Stimulated activated naive CD4-positive, alpha-beta T cell treated with Interleukin-2 at 50 U/mL for 16 hours (primary cell): ENCODE data around the gene AARS1.
"Not testable (repeated sequence)": the region's sequence is repeated elsewhere in the genome, so short reads cannot be mapped to it uniquely, and the experiment has no call there.

Experiments used
- DNase-seq: peaks from one replicate; lab custom pipeline; 2025; lab: John Stamatoyannopoulos, UW

Gene AARS1

GRCh38 chr16:70271696-70272095 lies 17.6 kb downstream of the AARS1 start:
- no peak for DNase-seq

DNA sequence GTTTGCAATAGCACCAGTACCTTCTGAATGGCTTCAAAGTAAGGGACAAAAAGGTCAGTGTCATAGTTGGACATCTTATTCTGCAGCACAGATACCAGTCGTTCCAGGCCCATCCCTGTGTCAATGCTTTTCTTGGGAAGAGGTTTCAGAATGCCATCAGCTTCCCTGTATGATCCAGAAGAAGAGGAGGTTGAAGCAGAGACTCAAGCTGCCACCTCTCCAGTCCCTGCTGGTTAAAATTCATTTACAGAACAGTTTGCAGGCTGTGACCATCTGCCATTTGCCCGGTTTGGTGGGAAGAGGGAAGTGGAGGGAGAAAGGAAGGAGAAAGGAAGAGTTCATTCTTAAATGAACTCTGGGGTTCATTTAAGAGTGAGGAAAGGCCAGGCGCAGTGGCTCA lies 19.1 kb downstream of the AARS1 start:
- no peak for DNase-seq

- no peak for DNase-seq
Measured at GRCh38 chr16:70269471-70269870, 19.8 kb downstream of the AARS1 start.

- not testable (repeated sequence) for DNase-seq
Measured at GRCh38 chr16:70267922-70268321, 21.4 kb downstream of the AARS1 start.

DNA sequence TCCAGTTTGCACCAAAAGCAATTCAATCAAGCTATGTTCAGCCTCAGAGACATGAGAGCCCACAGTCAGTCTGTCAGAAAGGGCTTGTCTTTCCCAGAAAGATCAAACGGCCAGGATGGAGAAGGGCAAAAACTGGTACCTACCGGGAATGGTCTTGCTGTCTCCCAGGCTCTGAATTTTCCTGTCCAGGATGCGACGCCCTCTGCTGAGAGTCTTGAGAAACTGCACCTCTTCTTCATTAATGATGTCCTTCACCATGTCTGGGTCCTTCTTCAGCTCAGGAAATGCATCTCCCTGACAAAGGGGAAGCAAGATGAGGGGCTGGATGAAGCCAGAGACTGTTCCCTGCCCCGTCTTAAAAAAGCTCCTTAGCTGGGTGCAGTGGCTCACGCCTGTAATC lies 21.8 kb downstream of the AARS1 start:
- no peak for DNase-seq

- DNase-seq, result not testable (repeated sequence)
Measured at GRCh38 chr16:70259903-70260302, 29.4 kb downstream of the AARS1 start.

DNA sequence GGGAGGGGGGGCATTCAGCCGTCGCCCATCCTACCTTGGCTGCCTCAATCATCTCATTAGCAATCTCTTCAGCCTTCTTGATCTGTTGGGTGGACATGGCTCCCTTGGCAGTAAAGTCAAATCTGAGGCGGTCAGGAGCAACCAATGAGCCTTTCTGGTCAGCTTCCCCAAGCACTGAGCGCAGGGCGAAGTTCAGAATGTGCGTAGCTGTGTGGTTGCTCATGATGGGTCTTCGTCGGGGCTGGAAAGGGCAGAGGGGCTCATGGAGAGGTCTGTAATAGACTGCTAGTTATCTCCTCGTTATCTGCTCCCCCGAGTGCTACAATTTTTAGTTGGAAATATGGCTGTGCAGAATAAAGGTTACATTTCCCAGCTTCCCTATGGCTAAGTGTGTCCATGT lies 30.4 kb downstream of the AARS1 start:
- DNase-seq, result no peak

DNA sequence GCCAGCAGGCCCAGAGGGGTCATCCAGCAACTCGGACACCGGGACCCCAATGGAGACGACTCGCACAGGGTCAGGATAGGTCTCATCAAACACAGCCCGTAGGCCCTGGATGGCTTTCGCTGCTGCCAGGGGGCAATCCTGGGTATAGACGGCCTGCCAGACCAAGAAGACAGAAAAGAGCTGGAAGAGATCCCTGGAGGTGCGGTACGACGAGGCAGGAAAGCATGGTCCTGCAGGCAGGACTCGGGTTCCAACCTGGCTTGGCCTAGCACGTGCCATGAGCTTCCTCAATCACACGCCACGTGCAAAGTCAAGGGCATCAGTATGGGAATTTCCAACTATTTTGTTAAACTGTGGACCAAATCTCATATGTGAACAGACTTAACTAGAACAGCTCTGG lies 31.2 kb downstream of the AARS1 start:
- DNase-seq, result no peak

- no peak for DNase-seq
Measured at GRCh38 chr16:70257391-70257790, 31.9 kb downstream of the AARS1 start.

GRCh38 chr16:70255574-70255973 lies 33.7 kb downstream of the AARS1 start:
- DNase-seq, result no peak

DNA sequence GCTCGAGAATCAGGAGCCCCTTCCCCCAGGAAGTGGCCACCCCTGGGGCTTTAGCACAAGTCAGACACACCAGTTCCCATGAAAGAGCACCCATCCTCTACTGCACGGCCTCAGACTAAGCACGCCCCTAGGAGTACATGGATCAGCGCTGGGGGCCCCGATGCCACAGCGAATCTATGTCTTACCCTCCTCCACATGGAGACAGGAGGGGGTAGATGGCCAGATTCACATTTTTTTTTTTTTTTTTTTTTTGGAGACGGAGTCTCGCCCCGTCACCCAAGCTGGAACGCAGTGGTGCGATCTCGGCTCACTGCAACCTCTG lies 34.4 kb downstream of the AARS1 start:
- no peak for DNase-seq

- DNase-seq, result no peak
Measured at GRCh38 chr16:70254180-70254964, 34.9 kb downstream of the AARS1 start.

- peak; percentile 13 for DNase-seq
Measured at GRCh38 chr16:70253291-70254106, 35.8 kb downstream of the AARS1 start.

DNA sequence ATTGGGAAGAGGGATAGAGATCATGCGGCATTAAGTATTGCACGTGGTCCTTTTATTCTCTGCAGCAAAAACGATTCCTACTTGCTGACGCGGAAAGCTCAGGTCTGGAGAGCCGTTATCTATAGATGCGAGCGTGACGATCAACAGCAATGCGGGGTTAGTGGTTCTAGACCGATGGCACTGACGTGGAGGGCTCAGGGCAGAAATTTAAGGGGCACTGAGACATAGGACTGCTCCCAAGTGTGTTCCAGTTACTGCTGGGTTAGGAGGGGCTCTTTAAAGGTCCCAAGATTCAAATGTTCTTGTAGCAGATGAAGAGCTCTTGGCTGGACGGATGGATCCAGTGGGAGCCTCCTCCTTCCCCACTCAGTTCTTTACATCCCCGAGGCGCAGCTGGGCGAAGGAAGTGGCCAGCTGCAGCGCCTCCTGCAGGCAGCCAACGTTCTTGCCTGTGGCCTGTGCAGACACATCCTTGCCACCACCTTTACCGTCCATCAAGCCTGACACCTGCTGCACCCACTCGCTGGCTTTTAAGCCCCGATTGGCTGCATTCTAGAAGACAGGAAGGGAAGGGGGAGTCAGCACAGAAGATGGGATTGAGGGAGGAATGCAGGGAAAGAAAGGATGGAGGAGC lies 36.8 kb downstream of the AARS1 start:
- DNase-seq, result no peak

- DNase-seq, result peak; percentile 90
Measured at GRCh38 chr16:70251629-70252354, 37.5 kb downstream of the AARS1 start, which contains the start of gene EXOSC6. Gene EXOSC6 (minus strand): TSS chr16:70251940. CDS start chr16:70251900, 40 bp downstream.

GRCh38 chr16:70250748-70251628 lies 38.3 kb downstream of the AARS1 start:
- peak; percentile 43 for DNase-seq

- not testable (repeated sequence) for DNase-seq
Measured at GRCh38 chr16:70249697-70250096, 39.6 kb downstream of the AARS1 start.

GRCh38 chr16:70238773-70239172 lies 50.5 kb downstream of the AARS1 start:
- DNase-seq, result not testable (repeated sequence)

DNA sequence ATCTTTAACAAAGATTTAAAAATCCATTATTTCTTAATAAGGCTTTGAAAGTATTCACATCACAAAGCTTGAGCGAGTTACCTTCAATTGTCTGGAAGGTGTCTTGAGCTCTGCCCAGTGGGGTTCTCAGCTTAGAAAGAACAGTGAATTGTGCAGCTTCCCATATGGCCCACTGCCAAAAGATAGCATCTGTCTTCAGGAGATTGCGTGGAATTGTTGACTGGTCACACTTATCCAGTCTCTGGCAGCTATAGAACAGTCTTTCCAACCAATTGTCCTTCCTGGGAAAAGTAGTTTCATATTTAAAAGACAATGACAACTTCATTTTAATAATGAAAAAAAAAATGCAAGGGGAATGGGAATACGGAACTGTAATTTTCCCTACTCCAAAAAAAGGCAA lies 57.5 kb downstream of the AARS1 start:
- DNase-seq, result not testable (repeated sequence)

DNA sequence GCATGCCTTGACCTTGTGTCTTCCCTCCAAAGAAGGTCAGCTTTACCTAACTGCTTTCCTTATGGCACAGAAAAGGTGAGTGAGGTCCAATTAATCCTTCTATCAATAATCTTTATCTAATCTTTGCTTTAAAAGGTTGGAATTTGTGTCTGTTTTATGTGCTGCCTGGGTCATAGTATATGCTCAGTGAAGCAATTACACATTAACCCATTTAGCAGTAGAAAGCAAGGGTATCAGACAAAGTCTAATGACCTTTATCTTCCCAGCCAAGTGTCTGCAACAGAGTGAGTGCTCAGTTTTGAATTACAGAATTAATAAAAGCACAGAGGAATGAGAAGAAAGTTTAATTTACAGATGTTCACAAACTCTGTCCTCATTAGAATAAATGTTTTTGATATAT lies 63.3 kb downstream of the AARS1 start:
- not testable (repeated sequence) for DNase-seq

DNA sequence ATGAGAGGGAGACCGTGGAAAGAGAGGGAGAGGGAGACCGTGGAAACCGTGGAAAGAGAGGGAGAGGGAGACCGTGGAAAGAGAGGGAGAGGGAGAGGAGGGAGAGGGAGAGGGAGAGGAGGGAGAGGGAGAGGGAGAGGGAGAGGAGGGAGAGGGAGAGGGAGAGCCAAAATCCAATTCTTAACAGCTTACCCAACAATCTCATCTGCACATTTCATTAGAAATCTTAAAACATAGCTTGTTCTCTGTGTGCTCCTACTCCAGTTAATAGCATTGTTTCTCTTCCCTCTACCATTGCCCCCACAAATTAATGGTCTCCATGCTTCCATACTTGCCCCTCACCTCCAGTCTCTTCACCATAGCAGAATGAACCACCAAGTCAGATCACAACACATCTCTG lies 63.9 kb downstream of the AARS1 start:
- not testable (repeated sequence) for DNase-seq
